ENCODE results near the gene LRP1B.

Gene LRP1B

GRCh38 chr2:141142025-141142424, 988.8 kb downstream of the LRP1B start:
- no peaks in the 10 kb centered on the region for H3K36me3 ChIP-seq
- no peak overlapping the region for H3K4me3 ChIP-seq
- no peak overlapping the region for H3K27ac ChIP-seq
- no peaks in the 10 kb centered on the region for H4K20me1 ChIP-seq
- TF ChIP-seq Cebpa-rat (IDR thresholded peaks at IDR 0.05), result no peak
- H3K9me3 ChIP-seq, result no peaks in the 10 kb centered on the region
- no peak overlapping the region for H3K9ac ChIP-seq
- no peaks in the 10 kb centered on the region for H3K27me3 ChIP-seq
- no peaks in the 10 kb centered on the region for H3K4me1 ChIP-seq
- H3K4me2 ChIP-seq, result no peak overlapping the region

- no peak for TF ChIP-seq Cebpa-rat (IDR thresholded peaks at IDR 0.05)
- no peak overlapping the region for H3K27ac ChIP-seq
- no peak overlapping the region for H3K4me2 ChIP-seq
- H3K27me3 ChIP-seq, result no peaks in the 10 kb centered on the region
- no peaks in the 10 kb centered on the region for H4K20me1 ChIP-seq
- H3K9ac ChIP-seq, result no peak overlapping the region
- no peaks in the 10 kb centered on the region for H3K36me3 ChIP-seq
- H3K4me3 ChIP-seq, result no peak overlapping the region
- no peaks in the 10 kb centered on the region for H3K9me3 ChIP-seq
- peaks cover under 1% of the 10 kb centered on the region; the same call in 1 of the 2 replicates for H3K4me1 ChIP-seq
These were observed 993.6 kb downstream of the LRP1B start for GRCh38 chr2:141137122-141137693.

- Histone ChIP-seq H3K4me2 (no peak overlapping the region), H3K27ac (no peak overlapping the region), H3K4me1 (peaks cover 4% of the 10 kb centered on the region; the same call in 1 of the 2 replicates), H3K9me3 (no peaks in the 10 kb centered on the region), H4K20me1 (no peaks in the 10 kb centered on the region), H3K4me3 (no peak overlapping the region), H3K36me3 (no peaks in the 10 kb centered on the region), H3K9ac (no peak overlapping the region), H3K27me3 (no peaks in the 10 kb centered on the region)
- TF ChIP-seq Cebpa-rat (IDR thresholded peaks at IDR 0.05), result no peak
These were observed 996.9 kb downstream of the LRP1B start for GRCh38 chr2:141133883-141134282.

GRCh38 chr2:141125432-141125831, 1005.4 kb downstream of the LRP1B start:
- TF ChIP-seq Cebpa-rat (IDR thresholded peaks at IDR 0.05), result no peak
- H3K4me1 ChIP-seq, result no peaks in the 10 kb centered on the region
- H3K9me3 ChIP-seq, result no peaks in the 10 kb centered on the region; the same call in 1 of the 2 replicates
- H3K36me3 ChIP-seq, result no peaks in the 10 kb centered on the region
- H3K9ac ChIP-seq, result no peak overlapping the region
- no peaks in the 10 kb centered on the region for H4K20me1 ChIP-seq
- no peaks in the 10 kb centered on the region for H3K27me3 ChIP-seq
- H3K4me2 ChIP-seq, result no peak overlapping the region
- H3K27ac ChIP-seq, result no peak overlapping the region
- H3K4me3 ChIP-seq, result no peak overlapping the region

- Histone ChIP-seq H4K20me1 (no peaks in the 10 kb centered on the region), H3K9me3 (no peaks in the 10 kb centered on the region), H3K4me1 (no peaks in the 10 kb centered on the region), H3K4me3 (no peak overlapping the region), H3K9ac (no peak overlapping the region), H3K27ac (no peak overlapping the region), H3K36me3 (no peaks in the 10 kb centered on the region), H3K4me2 (no peak overlapping the region), H3K27me3 (no peaks in the 10 kb centered on the region)
- no peak for TF ChIP-seq Cebpa-rat (IDR thresholded peaks at IDR 0.05)
These were observed 1012.0 kb downstream of the LRP1B start for GRCh38 chr2:141118836-141119235.

GRCh38 chr2:141113301-141113700, 1017.5 kb downstream of the LRP1B start:
- Histone ChIP-seq H4K20me1 (no peaks in the 10 kb centered on the region), H3K27ac (no peak overlapping the region), H3K9me3 (0 out of 2 replicates have a peak, but pooled peaks cover 5% of the 10 kb centered on the region), H3K27me3 (no peaks in the 10 kb centered on the region), H3K4me2 (no peak overlapping the region), H3K9ac (no peak overlapping the region), H3K4me3 (no peak overlapping the region), H3K4me1 (no peaks in the 10 kb centered on the region), H3K36me3 (no peaks in the 10 kb centered on the region)
- TF ChIP-seq Cebpa-rat (IDR thresholded peaks at IDR 0.05), result no peak

- Histone ChIP-seq H3K9ac (no peak overlapping the region), H3K4me1 (peaks cover 7% of the 10 kb centered on the region; the same call in 1 of the 2 replicates), H3K27ac (no peak overlapping the region), H3K36me3 (no peaks in the 10 kb centered on the region), H3K27me3 (no peaks in the 10 kb centered on the region), H3K4me2 (no peak overlapping the region), H3K9me3 (0 out of 2 replicates have a peak, but pooled peaks cover 5% of the 10 kb centered on the region), H3K4me3 (no peak overlapping the region), H4K20me1 (no peaks in the 10 kb centered on the region)
- no peak for TF ChIP-seq Cebpa-rat (IDR thresholded peaks at IDR 0.05)
These were observed 1021.2 kb downstream of the LRP1B start for GRCh38 chr2:141109633-141110032.

GRCh38 chr2:141105763-141106162, 1025.1 kb downstream of the LRP1B start:
- Histone ChIP-seq H3K4me1 (peaks cover 7% of the 10 kb centered on the region; the same call in 1 of the 2 replicates), H3K27me3 (no peaks in the 10 kb centered on the region), H4K20me1 (no peaks in the 10 kb centered on the region), H3K9ac (no peak overlapping the region), H3K9me3 (no peaks in the 10 kb centered on the region), H3K4me3 (no peak overlapping the region), H3K27ac (no peak overlapping the region), H3K4me2 (0 out of 2 replicates have a peak overlapping the region, but pooled peaks have one; percentile 10), H3K36me3 (no peaks in the 10 kb centered on the region)
- TF ChIP-seq Cebpa-rat (IDR thresholded peaks at IDR 0.05), result no peak

- H3K36me3 ChIP-seq, result no peaks in the 10 kb centered on the region
- peaks cover 7% of the 10 kb centered on the region; the same call in 1 of the 2 replicates for H3K4me1 ChIP-seq
- H3K27me3 ChIP-seq, result no peaks in the 10 kb centered on the region
- H3K27ac ChIP-seq, result no peak overlapping the region
- H3K4me2 ChIP-seq, result no peak overlapping the region
- no peaks in the 10 kb centered on the region for H3K9me3 ChIP-seq
- no peak overlapping the region for H3K9ac ChIP-seq
- no peak for TF ChIP-seq Cebpa-rat (IDR thresholded peaks at IDR 0.05)
- H3K4me3 ChIP-seq, result no peak overlapping the region
- no peaks in the 10 kb centered on the region for H4K20me1 ChIP-seq
These were observed 1027.6 kb downstream of the LRP1B start for GRCh38 chr2:141103216-141103615.

- Histone ChIP-seq H3K27me3 (no peaks in the 10 kb centered on the region), H3K4me2 (no peak overlapping the region), H3K9ac (no peak overlapping the region), H3K4me1 (no peaks in the 10 kb centered on the region), H4K20me1 (no peaks in the 10 kb centered on the region), H3K36me3 (no peaks in the 10 kb centered on the region), H3K27ac (no peak overlapping the region), H3K9me3 (no peaks in the 10 kb centered on the region), H3K4me3 (no peak overlapping the region)
- no peak for TF ChIP-seq Cebpa-rat (IDR thresholded peaks at IDR 0.05)
These were observed 1051.6 kb downstream of the LRP1B start for GRCh38 chr2:141079231-141079630.

GRCh38 chr2:141075753-141076152, 1055.1 kb downstream of the LRP1B start:
- Histone ChIP-seq H3K9ac (no peak overlapping the region), H3K4me3 (no peak overlapping the region), H3K9me3 (no peaks in the 10 kb centered on the region), H3K27me3 (no peaks in the 10 kb centered on the region), H3K27ac (no peak overlapping the region), H3K36me3 (no peaks in the 10 kb centered on the region), H3K4me2 (no peak overlapping the region), H4K20me1 (no peaks in the 10 kb centered on the region), H3K4me1 (no peaks in the 10 kb centered on the region)
- TF ChIP-seq Cebpa-rat (IDR thresholded peaks at IDR 0.05), result no peak
